WTC11 (cell line): ENCODE data around the gene HMCN1. TPM values are rescaled to one million over a fixed set of nuclear protein-coding genes. Genes with fewer than 3 reads are reported as not detected.
A peak's percentile ranks its signal among the peaks of the same experiment; 100 is the strongest.

Experiments
- ATAC-seq: fragments of 200-7000 bp; cut with Tn5 transposase; 2 replicates; pipeline ENCODE4 v1.10.0; 2021; ENCODE audit warnings: mild to moderate bottlenecking, moderate library complexity
- CTCF ChIA-PET: fragments of 300-600 bp; sonication (Branson Sonifier 250); formaldehyde crosslinking; loops from one replicate; lab custom pipeline; 2021; ENCODE audit warnings: antibody characterized with exemption; lab: Charles Lee
- POLR2A ChIA-PET: fragments of 350-600 bp; sonication (Branson Sonifier 250); formaldehyde crosslinking; loops from one replicate; lab custom pipeline; 2021; ENCODE audit warnings: antibody characterized with exemption; lab: Charles Lee
- DNase-seq: peaks from one replicate; pipeline ENCODE4 v3.0.0; 2021; ENCODE audit warnings: low spot score
- H3K27ac Mint-ChIP-seq: 2 replicates; pipeline ENCODE4 v1.8.0; 2021; ENCODE audit warnings: mixed read lengths
- H3K27me3 Mint-ChIP-seq: 2 replicates; pipeline ENCODE4 v1.8.0; 2021; ENCODE audit warnings: low read depth, mild to moderate bottlenecking, moderate library complexity, mixed read lengths
- H3K36me3 Mint-ChIP-seq: 2 replicates; pipeline ENCODE4 v1.8.0; 2021; ENCODE audit warnings: mixed read lengths
- H3K4me1 Mint-ChIP-seq: 2 replicates; pipeline ENCODE4 v1.8.0; 2022; ENCODE audit warnings: mixed read lengths
- H3K4me3 Mint-ChIP-seq: 2 replicates; pipeline ENCODE4 v1.8.0; 2021; ENCODE audit warnings: mild to moderate bottlenecking, moderate library complexity, mixed read lengths
- H3K9me3 Mint-ChIP-seq: 2 replicates; pipeline ENCODE4 v1.8.0; 2021; ENCODE audit warnings: mixed read lengths
- ATF1 ChIP-seq: sonication (generic); formaldehyde crosslinking; IDR thresholded peaks from 2 replicates; pipeline ENCODE4 v1.8.1; 2023; ENCODE audit warnings: mild to moderate bottlenecking, moderate library complexity, missing genetic modification reagents
- ATF2 ChIP-seq: sonication (generic); formaldehyde crosslinking; IDR thresholded peaks from 2 replicates; pipeline ENCODE4 v1.8.1; 2022; ENCODE audit warnings: low read depth, missing genetic modification reagents, borderline replicate concordance
- CBFB ChIP-seq: sonication (generic); formaldehyde crosslinking; IDR thresholded peaks from 2 replicates; pipeline ENCODE4 v1.8.1; 2022; ENCODE audit warnings: mild to moderate bottlenecking, low read depth, missing genetic modification reagents
- FOXP4 ChIP-seq: sonication (generic); formaldehyde crosslinking; IDR thresholded peaks from 2 replicates; pipeline ENCODE4 v1.8.0; 2022; ENCODE audit warnings: mild to moderate bottlenecking, missing genetic modification reagents
- GABPB1 ChIP-seq: sonication (generic); formaldehyde crosslinking; IDR thresholded peaks from 2 replicates; pipeline ENCODE4 v1.8.1; 2023; ENCODE audit warnings: mild to moderate bottlenecking, missing genetic modification reagents
- MAX ChIP-seq: sonication (generic); formaldehyde crosslinking; IDR thresholded peaks from 2 replicates; pipeline ENCODE4 v1.8.0; 2022; ENCODE audit warnings: mild to moderate bottlenecking, missing genetic modification reagents
- MLX ChIP-seq: sonication (generic); formaldehyde crosslinking; IDR thresholded peaks from 2 replicates; pipeline ENCODE4 v1.8.1; 2023; ENCODE audit warnings: mild to moderate bottlenecking, missing genetic modification reagents, moderate library complexity
- PRRX2 ChIP-seq: fragments of 250-450 bp; sonication (Bioruptor Pico); IDR thresholded peaks from 2 replicates; pipeline ENCODE4 v1.8.0; 2021; ENCODE audit warnings: mild to moderate bottlenecking
- RORB ChIP-seq: fragments of 250-450 bp; sonication (Bioruptor Pico); IDR thresholded peaks from 2 replicates; pipeline ENCODE4 v1.9.0; 2021; ENCODE audit warnings: mild to moderate bottlenecking
- TCF7 ChIP-seq: sonication (generic); formaldehyde crosslinking; IDR thresholded peaks from 2 replicates; pipeline ENCODE4 v1.8.0; 2022; ENCODE audit warnings: mild to moderate bottlenecking, low read depth, missing genetic modification reagents, moderate library complexity
- TEAD1 ChIP-seq: sonication (generic); formaldehyde crosslinking; IDR thresholded peaks from 2 replicates; pipeline ENCODE4 v1.8.0; 2022; ENCODE audit warnings: mild to moderate bottlenecking, missing genetic modification reagents
- TP53 ChIP-seq: sonication (generic); formaldehyde crosslinking; IDR thresholded peaks from 2 replicates; pipeline ENCODE4 v1.8.1; 2023; ENCODE audit warnings: mild to moderate bottlenecking, missing genetic modification reagents
- ZNF219 ChIP-seq: sonication (generic); formaldehyde crosslinking; IDR thresholded peaks from 2 replicates; pipeline ENCODE4 v1.8.0; 2023; ENCODE audit warnings: missing genetic modification reagents, mild to moderate bottlenecking, borderline replicate concordance
- ZNF263 ChIP-seq: sonication (generic); formaldehyde crosslinking; IDR thresholded peaks from 2 replicates; pipeline ENCODE4 v1.8.1; 2022; ENCODE audit warnings: low read depth, mild to moderate bottlenecking, moderate library complexity, missing genetic modification reagents
- ZNF281 ChIP-seq: sonication (generic); formaldehyde crosslinking; IDR thresholded peaks from 2 replicates; pipeline ENCODE4 v1.8.0; 2023; ENCODE audit warnings: mild to moderate bottlenecking, missing genetic modification reagents
- ZNF396 ChIP-seq: fragments of 250-450 bp; sonication (Bioruptor Pico); IDR thresholded peaks from 2 replicates; pipeline ENCODE4 v1.8.0; 2021; ENCODE audit warnings: mild to moderate bottlenecking, moderate library complexity, borderline replicate concordance
- ZNF671 ChIP-seq: fragments of 250-450 bp; sonication (Bioruptor Pico); IDR thresholded peaks from 2 replicates; pipeline ENCODE4 v1.8.0; 2021; ENCODE audit warnings: mild to moderate bottlenecking
- total RNA-seq: library from RNA; stranded (reverse); gene quantifications from 3 replicates; pipeline ENCODE4 v1.2.3, GENCODE V29; 2021
- TF ChIP-seq, protein P1 (sequence below): sonication (generic); formaldehyde crosslinking; IDR thresholded peaks from 2 replicates; pipeline ENCODE4 v1.8.1; 2023; ENCODE audit warnings: mild to moderate bottlenecking, missing genetic modification reagents
- TF ChIP-seq, protein P2 (sequence below): fragments of 250-450 bp; sonication (Bioruptor Pico); IDR thresholded peaks from 2 replicates; pipeline ENCODE4 v2.1.2; 2022; ENCODE audit warnings: mild to moderate bottlenecking, moderate library complexity

HMCN1 gene
- total RNA-seq, 1 experiment from 2014 or later, result 5.6 TPM

- TF ChIP-seq MLX (CRISPR knock-in tag) (no peak), RORB (CRISPR knock-in tag) (no peak), ATF1 (CRISPR knock-in tag) (no peak), ZNF396 (CRISPR knock-in tag) (no peak), TEAD1 (CRISPR knock-in tag) (no peak), CBFB (CRISPR knock-in tag) (no peak), ZNF263 (CRISPR knock-in tag) (no peak), TP53 (CRISPR knock-in tag) (no peak), GABPB1 (CRISPR knock-in tag) (no peak), FOXP4 (CRISPR knock-in tag) (no peak), ATF2 (CRISPR knock-in tag) (no peak), TCF7 (CRISPR knock-in tag) (no peak)
- TF ChIP-seq, protein P1, sequence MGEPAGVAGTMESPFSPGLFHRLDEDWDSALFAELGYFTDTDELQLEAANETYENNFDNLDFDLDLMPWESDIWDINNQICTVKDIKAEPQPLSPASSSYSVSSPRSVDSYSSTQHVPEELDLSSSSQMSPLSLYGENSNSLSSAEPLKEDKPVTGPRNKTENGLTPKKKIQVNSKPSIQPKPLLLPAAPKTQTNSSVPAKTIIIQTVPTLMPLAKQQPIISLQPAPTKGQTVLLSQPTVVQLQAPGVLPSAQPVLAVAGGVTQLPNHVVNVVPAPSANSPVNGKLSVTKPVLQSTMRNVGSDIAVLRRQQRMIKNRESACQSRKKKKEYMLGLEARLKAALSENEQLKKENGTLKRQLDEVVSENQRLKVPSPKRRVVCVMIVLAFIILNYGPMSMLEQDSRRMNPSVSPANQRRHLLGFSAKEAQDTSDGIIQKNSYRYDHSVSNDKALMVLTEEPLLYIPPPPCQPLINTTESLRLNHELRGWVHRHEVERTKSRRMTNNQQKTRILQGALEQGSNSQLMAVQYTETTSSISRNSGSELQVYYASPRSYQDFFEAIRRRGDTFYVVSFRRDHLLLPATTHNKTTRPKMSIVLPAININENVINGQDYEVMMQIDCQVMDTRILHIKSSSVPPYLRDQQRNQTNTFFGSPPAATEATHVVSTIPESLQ, result no peak
Measured at GRCh38 chr1:185861630-185862029, 127.4 kb downstream of the HMCN1 start (continued).

GRCh38 chr1:185862235-185862634 lies 128.0 kb downstream of the HMCN1 start:
- Mint-ChIP-seq H3K4me1 (peaks cover 24% of the 10 kb centered on the region), H3K27me3 (no peaks in the 10 kb centered on the region), H3K27ac (peak overlapping the region; percentile 29; the same call in 1 of the 2 replicates), H3K36me3 (peaks cover 4% of the 10 kb centered on the region), H3K4me3 (no peak overlapping the region), H3K9me3 (no peaks in the 10 kb centered on the region)
- no peak for ATAC-seq
- POLR2A ChIA-PET, result no interaction called here
- CTCF ChIA-PET, result no interaction called here
- DNase-seq, result no peak
- TF ChIP-seq ZNF219 (CRISPR knock-in tag) (no peak), ZNF671 (CRISPR knock-in tag) (no peak), ZNF281 (CRISPR knock-in tag) (no peak), MAX (no peak), PRRX2 (CRISPR knock-in tag) (no peak)
- TF ChIP-seq, protein P2, sequence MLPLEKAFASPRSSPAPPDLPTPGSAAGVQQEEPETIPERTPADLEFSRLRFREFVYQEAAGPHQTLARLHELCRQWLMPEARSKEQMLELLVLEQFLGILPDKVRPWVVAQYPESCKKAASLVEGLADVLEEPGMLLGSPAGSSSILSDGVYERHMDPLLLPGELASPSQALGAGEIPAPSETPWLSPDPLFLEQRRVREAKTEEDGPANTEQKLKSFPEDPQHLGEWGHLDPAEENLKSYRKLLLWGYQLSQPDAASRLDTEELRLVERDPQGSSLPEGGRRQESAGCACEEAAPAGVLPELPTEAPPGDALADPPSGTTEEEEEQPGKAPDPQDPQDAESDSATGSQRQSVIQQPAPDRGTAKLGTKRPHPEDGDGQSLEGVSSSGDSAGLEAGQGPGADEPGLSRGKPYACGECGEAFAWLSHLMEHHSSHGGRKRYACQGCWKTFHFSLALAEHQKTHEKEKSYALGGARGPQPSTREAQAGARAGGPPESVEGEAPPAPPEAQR (CRISPR knock-in tag), result no peak
